KOPT-K1 (cell line): ENCODE results near the gene SENP1.

ENCODE experiments used
- H3K27ac ChIP-seq: fragments of 200-600 bp; sonication (generic); 2 replicates; pipeline ENCODE4 v1.5.1; 2016; ENCODE audit warnings: antibody characterized with exemption, mild to moderate bottlenecking, low read depth, low read length; ENCODE audit not compliant: poor library complexity, severe bottlenecking
- H3K36me3 ChIP-seq: fragments of 200-600 bp; sonication (generic); 2 replicates; pipeline ENCODE4 v1.5.1; 2017; ENCODE audit warnings: antibody characterized with exemption, mild to moderate bottlenecking, low read length, moderate library complexity; ENCODE audit not compliant: insufficient read depth
- H3K9me3 ChIP-seq: fragments of 200-600 bp; sonication (generic); 2 replicates; pipeline ENCODE4 v1.5.1; 2017; ENCODE audit warnings: antibody characterized with exemption, low read length, mild to moderate bottlenecking; ENCODE audit not compliant: insufficient read depth, poor library complexity, severe bottlenecking

Gene SENP1

DNA sequence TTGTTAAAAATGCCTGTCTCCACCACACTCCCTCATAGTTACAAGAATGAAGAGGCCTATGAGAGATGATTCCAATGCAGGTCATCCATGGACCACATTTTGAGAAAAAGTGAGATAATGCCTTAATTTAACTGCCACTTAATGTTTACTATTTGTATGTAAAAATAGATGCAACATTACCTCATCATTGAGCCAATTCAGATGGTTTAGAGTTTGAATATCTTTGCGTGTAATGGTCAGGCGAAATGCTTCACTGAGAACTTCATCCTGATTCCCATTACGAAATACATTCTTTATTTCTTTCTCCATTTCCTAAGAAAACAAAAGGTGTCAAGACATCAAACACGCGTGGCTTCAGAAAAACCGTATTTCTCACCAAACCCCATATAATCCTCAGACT, 42.3 kb downstream of the SENP1 start:
- no peak overlapping the region for H3K27ac ChIP-seq
- peaks cover 26% of the 10 kb centered on the region for H3K9me3 ChIP-seq
- H3K36me3 ChIP-seq = peaks cover 100% of the 10 kb centered on the region

GRCh38 chr12:48061938-48062719, 43.8 kb downstream of the SENP1 start:
- H3K36me3 ChIP-seq = peaks cover 96% of the 10 kb centered on the region
- peaks cover 31% of the 10 kb centered on the region for H3K9me3 ChIP-seq
- H3K27ac ChIP-seq = no peak overlapping the region

- Histone ChIP-seq H3K9me3 (peaks cover 31% of the 10 kb centered on the region), H3K36me3 (peaks cover 80% of the 10 kb centered on the region), H3K27ac (no peak overlapping the region)
These were observed 45.4 kb downstream of the SENP1 start for GRCh38 chr12:48060474-48060873.

DNA sequence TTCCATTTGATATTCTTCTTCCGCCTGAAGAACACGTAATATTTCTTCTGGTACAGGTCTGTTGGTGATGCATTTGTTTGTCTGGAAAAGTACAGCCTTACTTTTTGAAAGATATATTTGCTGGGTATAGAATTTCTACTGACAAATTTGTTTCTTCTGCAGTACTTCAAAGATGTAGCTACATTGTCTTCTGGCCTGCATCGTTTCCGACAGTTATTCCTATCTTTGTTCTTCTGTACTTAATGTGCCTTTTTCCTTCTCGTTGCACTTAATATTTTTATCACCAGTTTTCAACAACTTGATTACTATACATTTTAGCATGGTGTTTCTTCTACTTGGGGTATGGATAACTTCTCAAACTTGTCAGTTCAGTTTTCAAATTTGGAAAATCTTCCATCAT, 47.1 kb downstream of the SENP1 start:
- H3K9me3 ChIP-seq = peaks cover 31% of the 10 kb centered on the region
- no peak overlapping the region for H3K27ac ChIP-seq
- H3K36me3 ChIP-seq = peaks cover 75% of the 10 kb centered on the region

- Histone ChIP-seq H3K27ac (no peak overlapping the region), H3K9me3 (peaks cover 22% of the 10 kb centered on the region), H3K36me3 (peaks cover 63% of the 10 kb centered on the region)
These were observed 50.7 kb downstream of the SENP1 start for GRCh38 chr12:48054955-48055821.

DNA sequence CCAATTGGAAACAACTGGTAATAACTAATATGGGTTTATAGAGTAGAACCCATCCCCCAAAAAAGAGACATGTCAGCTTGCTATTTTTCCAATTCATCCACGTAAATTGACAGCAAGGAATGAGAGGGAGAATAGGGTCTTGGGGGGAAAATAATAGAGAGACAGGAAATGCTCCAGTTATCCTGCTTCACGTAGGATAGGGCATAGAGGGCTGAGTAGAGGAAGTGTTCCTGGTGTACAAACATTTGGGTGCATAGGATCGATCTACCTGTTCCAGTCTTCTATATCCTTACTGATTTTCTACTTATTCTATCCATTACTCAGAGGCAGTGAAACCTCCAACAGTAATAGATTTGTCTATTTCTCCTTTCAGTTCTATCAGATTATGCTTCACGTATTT, 52.0 kb downstream of the SENP1 start:
- Histone ChIP-seq H3K9me3 (peaks cover 9% of the 10 kb centered on the region), H3K27ac (no peak overlapping the region)

DNA sequence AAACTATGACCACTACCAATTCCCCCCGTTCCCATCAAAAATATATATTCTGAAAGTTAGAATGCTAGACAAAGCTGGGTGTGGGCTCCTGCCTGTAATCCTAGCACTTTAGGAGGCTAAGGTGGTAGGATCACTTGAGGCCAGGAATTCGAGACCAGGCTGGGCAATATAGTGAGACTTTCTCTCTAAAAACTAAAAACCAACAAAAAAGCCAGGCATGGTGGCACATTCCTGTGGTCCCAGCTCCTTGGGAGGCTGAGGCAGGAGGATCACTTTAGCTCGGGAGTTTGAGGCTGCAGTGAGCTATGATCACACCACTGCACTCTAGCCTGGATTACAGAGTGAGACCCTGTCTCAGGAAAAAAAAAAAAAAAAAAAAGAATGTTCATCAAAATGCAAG, 52.8 kb downstream of the SENP1 start:
- Histone ChIP-seq H3K9me3 (peaks cover 1% of the 10 kb centered on the region), H3K36me3 (peaks cover 63% of the 10 kb centered on the region), H3K27ac (no peak overlapping the region)

More for the DNA sequence above, 52.0 kb downstream of the SENP1 start:
- peaks cover 63% of the 10 kb centered on the region for H3K36me3 ChIP-seq

DNA sequence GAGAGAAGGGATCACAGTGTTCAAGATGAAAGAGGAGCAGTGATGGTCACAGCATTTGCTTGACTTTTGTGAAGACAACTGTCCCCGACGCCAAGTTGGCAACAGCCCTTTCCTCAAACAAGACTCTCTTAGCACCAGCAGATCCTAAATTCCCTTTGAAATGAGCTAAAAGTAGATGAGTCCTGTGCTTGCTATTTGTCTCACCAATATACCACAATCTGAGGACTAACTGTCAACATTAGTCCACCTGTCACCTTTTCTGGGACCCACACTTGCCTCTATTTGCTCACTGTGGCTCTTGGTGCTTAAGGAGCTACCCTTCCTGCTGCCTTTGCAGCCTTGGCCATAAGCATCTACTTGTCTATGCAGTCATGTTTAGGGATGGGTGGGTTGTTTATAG, 54.2 kb downstream of the SENP1 start:
- Histone ChIP-seq H3K36me3 (peaks cover 71% of the 10 kb centered on the region), H3K27ac (no peak overlapping the region), H3K9me3 (no peaks in the 10 kb centered on the region)

- Histone ChIP-seq H3K36me3 (peaks cover 83% of the 10 kb centered on the region), H3K27ac (no peak overlapping the region), H3K9me3 (no peaks in the 10 kb centered on the region)
These were observed 55.7 kb downstream of the SENP1 start for GRCh38 chr12:48050174-48050573.

- no peaks in the 10 kb centered on the region for H3K9me3 ChIP-seq
- H3K27ac ChIP-seq = no peak overlapping the region
- H3K36me3 ChIP-seq = peaks cover 99% of the 10 kb centered on the region
These were observed 59.8 kb downstream of the SENP1 start for GRCh38 chr12:48045965-48046518.

- no peaks in the 10 kb centered on the region for H3K9me3 ChIP-seq
- H3K27ac ChIP-seq = no peak overlapping the region
- peaks cover 91% of the 10 kb centered on the region for H3K36me3 ChIP-seq
These were observed 60.6 kb downstream of the SENP1 start for GRCh38 chr12:48045061-48045846.

DNA sequence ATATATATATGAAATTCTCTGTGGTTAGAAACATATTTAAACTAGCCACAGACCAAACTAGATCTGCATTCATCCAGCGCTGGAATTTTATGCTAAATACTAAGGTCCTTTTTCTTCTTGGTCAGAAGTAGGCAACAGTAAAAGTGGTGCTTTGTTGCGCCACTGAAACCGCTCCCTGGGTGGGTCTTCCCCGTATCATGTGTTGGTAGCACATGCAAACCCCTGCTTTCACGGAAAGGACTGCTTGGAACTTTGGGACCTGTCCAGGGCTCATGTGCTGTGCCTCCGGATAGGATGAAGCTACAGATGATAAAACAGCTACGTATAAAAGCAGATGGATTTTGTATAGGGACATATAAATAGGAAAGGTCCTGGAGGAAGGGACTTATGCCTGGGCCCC, 61.5 kb downstream of the SENP1 start:
- Histone ChIP-seq H3K27ac (no peak overlapping the region), H3K36me3 (peaks cover 82% of the 10 kb centered on the region), H3K9me3 (no peaks in the 10 kb centered on the region)

- Histone ChIP-seq H3K9me3 (no peaks in the 10 kb centered on the region), H3K36me3 (peaks cover 76% of the 10 kb centered on the region)
These were observed 62.1 kb downstream of the SENP1 start for GRCh38 chr12:48043771-48044170.

DNA sequence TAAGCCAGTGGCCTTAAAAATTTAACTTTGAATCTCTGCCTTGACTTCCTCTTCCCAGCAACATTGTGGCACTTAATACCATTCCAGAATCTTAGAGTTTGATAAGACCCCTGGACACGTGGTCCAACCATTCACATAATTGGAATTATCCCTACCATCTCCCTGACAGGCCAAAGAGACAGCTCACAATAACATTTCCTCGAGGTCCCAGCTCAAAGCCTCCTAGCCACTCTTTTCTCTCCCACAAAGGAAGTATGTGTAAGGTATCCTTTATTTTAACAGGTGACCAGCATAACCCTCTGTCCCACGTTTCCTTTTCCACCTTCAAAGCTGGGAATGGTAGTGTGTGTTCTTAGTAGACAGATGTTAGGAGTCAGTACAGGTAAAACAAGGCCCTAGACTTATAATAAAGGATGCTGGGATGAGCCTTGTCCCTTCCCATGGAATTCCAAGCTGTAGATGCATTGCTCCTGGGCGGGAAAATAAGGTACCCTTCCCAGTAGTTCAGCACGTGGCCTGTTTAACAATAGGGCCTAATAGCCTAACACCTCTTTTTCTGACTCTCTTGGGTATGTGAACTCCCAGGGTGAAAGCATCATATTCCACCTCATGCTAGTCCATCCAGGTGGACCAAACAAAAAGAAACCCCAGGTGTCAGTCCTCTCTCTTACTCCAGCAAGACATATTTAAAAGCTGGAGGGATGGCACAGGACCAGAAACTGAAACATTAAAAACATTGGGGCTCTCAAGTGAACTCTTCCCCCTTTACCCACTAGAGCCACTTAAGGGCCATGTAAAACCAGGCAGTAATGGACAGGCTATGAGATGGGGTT, 64.1 kb downstream of the SENP1 start:
- H3K27ac ChIP-seq = no peak overlapping the region
- peaks cover 57% of the 10 kb centered on the region for H3K36me3 ChIP-seq

More at GRCh38 chr12:48043771-48044170, 62.1 kb downstream of the SENP1 start:
- H3K27ac ChIP-seq = no peak overlapping the region

More for the DNA sequence above, 64.1 kb downstream of the SENP1 start:
- H3K9me3 ChIP-seq = no peaks in the 10 kb centered on the region
